Stimulated activated CD4-positive, alpha-beta T cell treated with anti-CD3 and anti-CD28 coated beads, Interleukin-2, amount 100 ng/mL, for 4 hours (primary cell): ENCODE measurements around the gene RPS23.

ENCODE experiments used
- DNase-seq: peaks from one replicate; pipeline ENCODE4 v3.0.0-alpha.2; 2020; ENCODE audit warnings: low read depth

The RPS23 gene

DNA sequence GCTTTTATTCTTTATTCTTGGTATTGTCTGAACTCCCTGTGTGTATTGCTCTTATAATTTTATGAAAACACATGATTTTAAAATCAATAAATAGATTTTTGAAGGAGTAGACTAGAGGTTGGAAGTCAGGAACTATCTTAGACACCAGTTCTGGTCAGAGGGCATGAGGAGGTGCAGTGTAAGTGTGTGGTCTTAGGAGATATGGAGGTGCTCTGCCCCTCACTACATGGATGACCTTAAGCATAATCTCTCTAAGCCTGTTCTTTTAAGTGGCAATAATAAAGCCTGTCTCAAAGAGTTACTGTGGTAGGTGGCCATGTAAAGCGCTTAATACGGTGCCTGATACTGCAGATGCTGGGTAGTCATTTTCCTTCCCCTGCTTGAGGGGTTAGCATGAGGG is 34.0 kb downstream of the RPS23 start:
- DNase-seq = no peak

DNA sequence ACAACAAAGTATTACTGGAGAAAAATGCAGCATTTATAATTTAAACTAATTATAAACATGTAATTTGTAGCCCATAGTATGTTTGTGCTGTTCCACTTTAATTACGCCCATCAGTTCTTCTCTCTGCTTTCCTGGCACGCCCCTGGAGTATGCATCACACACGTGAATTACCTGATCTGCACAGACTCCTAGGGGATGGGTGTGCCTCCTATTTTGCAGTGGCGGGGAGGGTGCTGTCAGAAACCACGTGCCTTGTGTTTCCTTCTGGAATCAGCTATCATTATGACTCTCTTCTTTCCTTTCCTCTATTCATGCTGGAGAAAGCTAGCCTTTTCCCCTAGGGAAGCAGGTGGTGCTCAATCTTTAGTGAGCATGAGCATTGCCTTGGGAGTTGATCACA is 43.3 kb downstream of the RPS23 start:
- no peak for DNase-seq

DNA sequence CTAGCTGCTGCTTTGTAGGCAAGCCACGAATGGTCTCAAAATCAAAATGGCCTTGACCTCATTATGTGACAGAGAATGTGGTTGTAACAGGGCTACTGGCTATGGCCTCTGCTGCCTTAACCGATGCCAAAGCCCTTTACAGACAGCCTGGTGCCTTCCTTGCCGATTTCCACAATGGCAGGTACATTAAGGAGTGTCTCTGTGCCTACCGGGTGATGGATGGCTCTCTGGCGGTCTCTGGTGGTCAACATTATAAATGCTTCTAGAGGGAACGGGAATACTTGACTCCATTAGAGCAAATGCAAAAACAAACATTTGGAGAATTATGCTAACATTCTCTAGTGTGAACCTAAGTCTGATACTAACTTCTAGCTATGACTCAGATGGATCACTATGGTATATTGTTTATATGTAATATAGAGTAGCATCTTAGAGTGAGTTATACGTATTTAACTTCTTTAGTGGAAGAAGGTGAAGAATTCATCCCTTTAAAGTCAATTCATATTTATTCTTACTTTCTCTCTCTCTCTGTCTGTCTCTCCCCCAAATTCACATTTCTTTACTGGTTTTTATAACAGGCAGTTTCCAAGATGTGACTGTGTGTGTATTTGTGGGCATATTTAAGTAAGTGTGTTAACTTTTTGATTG is 52.5 kb downstream of the RPS23 start:
- peak; percentile 29 for DNase-seq
